ENCODE data around the gene CASP10.

DNA sequence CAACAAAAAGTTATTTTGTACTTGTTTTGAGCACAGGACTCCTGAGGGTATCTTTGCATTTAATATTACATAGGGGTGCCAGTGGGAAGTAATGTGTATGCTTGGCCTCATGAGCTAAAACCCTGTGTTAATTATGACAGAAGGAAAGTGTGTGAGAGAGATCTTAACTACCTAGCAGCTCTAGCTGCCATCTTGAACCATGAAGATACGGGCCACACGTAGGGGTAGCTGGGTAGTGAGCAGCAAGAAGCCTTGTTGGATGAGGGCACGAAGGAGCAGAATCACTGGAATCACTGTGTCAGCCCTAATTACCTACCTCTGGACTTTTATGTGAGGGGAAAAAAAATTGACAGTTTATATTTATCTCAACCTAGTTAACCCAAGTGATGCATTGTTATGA, 15.4 kb upstream of the CASP10 start:
- no peak for TF ChIP-seq ZNF550 (CRISPR knock-in tag; IDR thresholded peaks at IDR 0.05; ENCODE audit: borderline replicate concordance)
- TF ChIP-seq, protein P1, sequence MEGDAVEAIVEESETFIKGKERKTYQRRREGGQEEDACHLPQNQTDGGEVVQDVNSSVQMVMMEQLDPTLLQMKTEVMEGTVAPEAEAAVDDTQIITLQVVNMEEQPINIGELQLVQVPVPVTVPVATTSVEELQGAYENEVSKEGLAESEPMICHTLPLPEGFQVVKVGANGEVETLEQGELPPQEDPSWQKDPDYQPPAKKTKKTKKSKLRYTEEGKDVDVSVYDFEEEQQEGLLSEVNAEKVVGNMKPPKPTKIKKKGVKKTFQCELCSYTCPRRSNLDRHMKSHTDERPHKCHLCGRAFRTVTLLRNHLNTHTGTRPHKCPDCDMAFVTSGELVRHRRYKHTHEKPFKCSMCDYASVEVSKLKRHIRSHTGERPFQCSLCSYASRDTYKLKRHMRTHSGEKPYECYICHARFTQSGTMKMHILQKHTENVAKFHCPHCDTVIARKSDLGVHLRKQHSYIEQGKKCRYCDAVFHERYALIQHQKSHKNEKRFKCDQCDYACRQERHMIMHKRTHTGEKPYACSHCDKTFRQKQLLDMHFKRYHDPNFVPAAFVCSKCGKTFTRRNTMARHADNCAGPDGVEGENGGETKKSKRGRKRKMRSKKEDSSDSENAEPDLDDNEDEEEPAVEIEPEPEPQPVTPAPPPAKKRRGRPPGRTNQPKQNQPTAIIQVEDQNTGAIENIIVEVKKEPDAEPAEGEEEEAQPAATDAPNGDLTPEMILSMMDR (CRISPR knock-in tag; IDR thresholded peaks at IDR 0.05), result no peak

Data from HepG2 (cell line).